ENCODE measurements around the gene CADPS. TPM values are rescaled to one million over a fixed set of nuclear protein-coding genes. Genes with fewer than 3 reads are reported as not detected.

The CADPS gene
- total RNA-seq, 3 donors from 2014 or later (not counting 1 experiment from before 2014, with no cell fraction given) = not detected

DNA sequence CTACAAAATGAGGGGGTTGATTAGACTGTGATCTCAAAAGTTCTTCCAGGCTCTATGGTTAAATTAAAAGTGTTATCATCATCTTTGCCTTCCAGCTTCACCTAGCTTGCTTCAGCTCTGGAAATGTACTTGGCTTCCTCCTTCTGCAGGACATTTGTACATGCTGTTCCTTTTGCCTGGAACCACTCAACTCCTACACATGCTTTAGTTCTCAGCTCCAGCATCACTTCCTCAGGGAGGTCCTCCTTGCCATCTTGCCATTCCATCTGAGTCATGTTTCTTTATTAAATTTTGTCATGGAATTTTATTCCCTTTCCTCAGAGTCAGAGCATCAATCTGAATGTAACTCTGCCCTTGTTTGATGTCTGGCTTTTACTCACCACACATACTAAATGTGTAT lies 343.2 kb downstream of the CADPS start:
- ATAC-seq (no peak), DNase-seq (no peak)
- H3K4me3 Mint-ChIP-seq = no peak overlapping the region
- H3K27ac ChIP-seq (ENCODE audit: low read length) = no peak overlapping the region
- no peaks in the 10 kb centered on the region for H3K27me3 ChIP-seq (ENCODE audit: control insufficient read depth, insufficient read depth, low read length)
- no peak overlapping the region for H3K4me3 ChIP-seq (ENCODE audit: low read length)
- no peaks in the 10 kb centered on the region for H3K4me1 Mint-ChIP-seq
- no peaks in the 10 kb centered on the region for H3K36me3 ChIP-seq (ENCODE audit: control insufficient read depth, insufficient read depth, low read length)
- TF ChIP-seq, protein P1, sequence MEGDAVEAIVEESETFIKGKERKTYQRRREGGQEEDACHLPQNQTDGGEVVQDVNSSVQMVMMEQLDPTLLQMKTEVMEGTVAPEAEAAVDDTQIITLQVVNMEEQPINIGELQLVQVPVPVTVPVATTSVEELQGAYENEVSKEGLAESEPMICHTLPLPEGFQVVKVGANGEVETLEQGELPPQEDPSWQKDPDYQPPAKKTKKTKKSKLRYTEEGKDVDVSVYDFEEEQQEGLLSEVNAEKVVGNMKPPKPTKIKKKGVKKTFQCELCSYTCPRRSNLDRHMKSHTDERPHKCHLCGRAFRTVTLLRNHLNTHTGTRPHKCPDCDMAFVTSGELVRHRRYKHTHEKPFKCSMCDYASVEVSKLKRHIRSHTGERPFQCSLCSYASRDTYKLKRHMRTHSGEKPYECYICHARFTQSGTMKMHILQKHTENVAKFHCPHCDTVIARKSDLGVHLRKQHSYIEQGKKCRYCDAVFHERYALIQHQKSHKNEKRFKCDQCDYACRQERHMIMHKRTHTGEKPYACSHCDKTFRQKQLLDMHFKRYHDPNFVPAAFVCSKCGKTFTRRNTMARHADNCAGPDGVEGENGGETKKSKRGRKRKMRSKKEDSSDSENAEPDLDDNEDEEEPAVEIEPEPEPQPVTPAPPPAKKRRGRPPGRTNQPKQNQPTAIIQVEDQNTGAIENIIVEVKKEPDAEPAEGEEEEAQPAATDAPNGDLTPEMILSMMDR (IDR thresholded peaks at IDR 0.05) = no peak
- intact Hi-C loops (cut with micrococcal nuclease) = no loop called here
- H3K9me3 ChIP-seq (ENCODE audit: control insufficient read depth, insufficient read depth, low read length) = no peaks in the 10 kb centered on the region
- H3K27ac Mint-ChIP-seq = no peak overlapping the region
- peaks cover 3 to 5% of the 10 kb centered on the region in 2 donors for H3K9me3 Mint-ChIP-seq
- H3K27me3 Mint-ChIP-seq (ENCODE audit: low read depth in 2 of 2) = no peaks in the 10 kb centered on the region
- no peaks in the 10 kb centered on the region for H3K36me3 Mint-ChIP-seq
- H3K4me1 ChIP-seq (ENCODE audit: control insufficient read depth, insufficient read depth, low read length) = no peaks in the 10 kb centered on the region

DNA sequence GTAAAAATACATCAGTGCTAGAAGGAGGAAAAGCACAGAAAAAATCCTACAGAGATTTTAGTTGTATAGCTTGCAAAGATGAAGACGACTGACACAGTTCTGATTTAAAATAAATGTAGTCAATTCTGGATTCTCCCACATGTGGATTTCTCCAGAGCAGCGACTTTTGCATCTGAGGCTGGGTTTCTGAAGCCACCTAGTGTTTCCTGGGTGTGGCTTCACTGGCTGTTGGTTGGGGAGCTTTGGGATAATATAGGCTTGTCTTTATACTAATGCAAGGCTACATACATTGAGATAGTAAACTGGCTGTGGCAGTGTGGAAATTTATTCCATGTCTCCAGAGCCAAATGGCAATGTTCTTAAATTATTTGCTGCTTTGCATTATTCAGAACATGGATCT lies 343.7 kb downstream of the CADPS start:
- 49% methylated on average over 2 of the region's 2 CpGs for WGBS (ENCODE audit: insufficient coverage)
- peaks cover 3 to 5% of the 10 kb centered on the region in 2 donors for H3K9me3 Mint-ChIP-seq
- ATAC-seq (no peak), DNase-seq (no peak)
- H3K27ac ChIP-seq (ENCODE audit: low read length) = no peak overlapping the region
- no peaks in the 10 kb centered on the region for H3K4me1 Mint-ChIP-seq
- no peak overlapping the region for H3K4me3 Mint-ChIP-seq
- H3K4me1 ChIP-seq (ENCODE audit: control insufficient read depth, insufficient read depth, low read length) = no peaks in the 10 kb centered on the region
- H3K9me3 ChIP-seq (ENCODE audit: control insufficient read depth, insufficient read depth, low read length) = no peaks in the 10 kb centered on the region
- H3K27me3 Mint-ChIP-seq (ENCODE audit: low read depth in 2 of 2) = no peaks in the 10 kb centered on the region
- TF ChIP-seq, protein P1 (IDR thresholded peaks at IDR 0.05) = no peak
- H3K27ac Mint-ChIP-seq = no peak overlapping the region
- intact Hi-C loops (cut with micrococcal nuclease) = no loop called here
- H3K4me3 ChIP-seq (ENCODE audit: low read length) = no peak overlapping the region
- H3K36me3 ChIP-seq (ENCODE audit: control insufficient read depth, insufficient read depth, low read length) = no peaks in the 10 kb centered on the region
- no peaks in the 10 kb centered on the region for H3K27me3 ChIP-seq (ENCODE audit: control insufficient read depth, insufficient read depth, low read length)
- H3K36me3 Mint-ChIP-seq = no peaks in the 10 kb centered on the region

- Mint-ChIP-seq H3K27ac (no peak overlapping the region), H3K9me3 (peaks cover 8% of the 10 kb centered on the region in 2 donors), H3K4me1 (no peaks in the 10 kb centered on the region), H3K27me3 (ENCODE audit: low read depth in 2 of 2) (no peaks in the 10 kb centered on the region), H3K4me3 (no peak overlapping the region), H3K36me3 (no peaks in the 10 kb centered on the region)
- DNase-seq (peak in 1 of 2 donors; percentile 3), ATAC-seq (no peak)
- TF ChIP-seq, protein P1 (IDR thresholded peaks at IDR 0.05) = no peak
- H3K4me1 ChIP-seq (ENCODE audit: control insufficient read depth, insufficient read depth, low read length) = no peaks in the 10 kb centered on the region
- no peaks in the 10 kb centered on the region for H3K36me3 ChIP-seq (ENCODE audit: control insufficient read depth, insufficient read depth, low read length)
- no peaks in the 10 kb centered on the region for H3K9me3 ChIP-seq (ENCODE audit: control insufficient read depth, insufficient read depth, low read length)
- intact Hi-C loops (cut with micrococcal nuclease) = no loop called here
- H3K27ac ChIP-seq (ENCODE audit: low read length) = no peak overlapping the region
- no peak overlapping the region for H3K4me3 ChIP-seq (ENCODE audit: low read length)
- no peaks in the 10 kb centered on the region for H3K27me3 ChIP-seq (ENCODE audit: control insufficient read depth, insufficient read depth, low read length)
- 33% methylated on average over 4 of the region's 4 CpGs for WGBS (ENCODE audit: insufficient coverage)
Measured at GRCh38 chr3:62529230-62529629, 346.0 kb downstream of the CADPS start.

GRCh38 chr3:62527474-62527873 lies 347.7 kb downstream of the CADPS start:
- TF ChIP-seq, protein P1 (IDR thresholded peaks at IDR 0.05) = no peak
- Mint-ChIP-seq H3K36me3 (no peaks in the 10 kb centered on the region), H3K4me1 (no peaks in the 10 kb centered on the region), H3K27me3 (ENCODE audit: low read depth in 2 of 2) (no peaks in the 10 kb centered on the region), H3K9me3 (peaks cover 7 to 8% of the 10 kb centered on the region in 2 donors), H3K4me3 (no peak overlapping the region), H3K27ac (no peak overlapping the region)
- ATAC-seq (no peak), DNase-seq (no peak)
- intact Hi-C loops (cut with micrococcal nuclease) = no loop called here
- H3K4me1 ChIP-seq (ENCODE audit: control insufficient read depth, insufficient read depth, low read length) = no peaks in the 10 kb centered on the region
- H3K36me3 ChIP-seq (ENCODE audit: control insufficient read depth, insufficient read depth, low read length) = no peaks in the 10 kb centered on the region
- no peak overlapping the region for H3K4me3 ChIP-seq (ENCODE audit: low read length)
- no peaks in the 10 kb centered on the region for H3K27me3 ChIP-seq (ENCODE audit: control insufficient read depth, insufficient read depth, low read length)
- WGBS (ENCODE audit: insufficient coverage) = 75% methylated on average over 4 of the region's 4 CpGs
- H3K27ac ChIP-seq (ENCODE audit: low read length) = no peak overlapping the region
- peaks cover 3% of the 10 kb centered on the region for H3K9me3 ChIP-seq (ENCODE audit: control insufficient read depth, insufficient read depth, low read length)

Measured in natural killer cell (primary cell).